ENCODE measurements around the gene CAMTA1.

- TF ChIP-seq CTCF (IDR thresholded peaks at IDR 0.05; ENCODE audit: insufficient read depth, low read length, poor library complexity, severe bottlenecking) (no peak), EZH2phosphoT487 (conservative IDR thresholded peaks at IDR 0.05; ENCODE audit: low read length) (no peak)
Measured at GRCh38 chr1:7594714-7595295, 809.6 kb downstream of the CAMTA1 start.

All from SU-DHL-6 (cell line).